Activated naive CD4-positive, alpha-beta T cell treated with anti-CD3 and anti-CD28 coated beads, Interleukin-2, amount 10 ng/mL, durations not matched to agents 7 days and 5 days (primary cell): ENCODE data around the gene MAP3K1.
"Not testable (repeated sequence)": the region's sequence is repeated elsewhere in the genome, so short reads cannot be mapped to it uniquely, and the experiment has no call there.

Experiments used
- CTCF ChIA-PET: fragments of 350-600 bp; sonication (Branson Sonifier 250); formaldehyde crosslinking; loops from one replicate; lab custom pipeline; 2021; ENCODE audit warnings: antibody characterized with exemption; lab: Charles Lee
- DNase-seq: peaks from one replicate; pipeline ENCODE4 v3.0.0-alpha.2; 2020
- H3K27ac Mint-ChIP-seq: one replicate; pipeline ENCODE4 v1.8.0; 2021; ENCODE audit warnings: mild to moderate bottlenecking, moderate library complexity, mixed read lengths
- H3K27me3 Mint-ChIP-seq: one replicate; pipeline ENCODE4 v1.8.0; 2021; ENCODE audit warnings: mild to moderate bottlenecking, mixed read lengths
- H3K36me3 Mint-ChIP-seq: one replicate; pipeline ENCODE4 v1.8.0; 2021; ENCODE audit warnings: mixed read lengths
- H3K4me1 Mint-ChIP-seq: one replicate; pipeline ENCODE4 v1.8.0; 2021; ENCODE audit warnings: mixed read lengths
- H3K4me3 Mint-ChIP-seq: one replicate; pipeline ENCODE4 v1.8.0; 2021; ENCODE audit warnings: mild to moderate bottlenecking, moderate library complexity, mixed read lengths
- H3K9me3 Mint-ChIP-seq: one replicate; pipeline ENCODE4 v1.8.0; 2021; ENCODE audit warnings: mixed read lengths

The MAP3K1 gene

GRCh38 chr5:56814963-56815657, at the start of gene MAP3K1:
TSS of gene MAP3K1 (plus strand) at chr5:56815549. CDS start at chr5:56815574, 25 bp downstream.
- H3K4me1 Mint-ChIP-seq: peaks cover 43% of the 10 kb centered on the region
- DNase-seq: peak; percentile 86

DNA sequence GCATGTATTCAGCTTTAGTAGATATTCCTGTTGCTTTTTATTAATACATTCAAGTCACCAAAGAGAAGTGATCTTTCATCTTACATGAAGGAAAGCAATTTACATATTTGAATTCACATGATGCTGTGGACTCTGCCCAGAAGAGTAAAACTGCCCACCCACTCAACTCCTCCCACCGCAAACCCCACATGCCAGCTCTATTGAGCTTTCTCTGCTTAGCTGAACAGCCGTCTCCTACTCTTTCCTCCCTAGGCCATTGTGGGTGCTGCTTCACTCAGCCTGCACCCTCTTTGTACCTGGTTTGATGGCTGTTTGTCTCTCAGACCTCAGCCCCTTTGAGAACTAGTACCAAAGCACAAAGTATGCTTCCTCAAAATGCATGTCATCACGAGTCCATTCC, 48.4 kb upstream of the MAP3K1 start:
- DNase-seq: no peak
- CTCF ChIA-PET: no interaction called here
- peaks cover 5% of the 10 kb centered on the region for H3K27me3 Mint-ChIP-seq
- H3K9me3 Mint-ChIP-seq: no peaks in the 10 kb centered on the region
- peaks cover 7% of the 10 kb centered on the region for H3K4me1 Mint-ChIP-seq
- peaks cover 4% of the 10 kb centered on the region for H3K36me3 Mint-ChIP-seq
- H3K4me3 Mint-ChIP-seq: no peak overlapping the region
- no peak overlapping the region for H3K27ac Mint-ChIP-seq

More at GRCh38 chr5:56814963-56815657, at the start of gene MAP3K1:
- H3K27me3 Mint-ChIP-seq: no peaks in the 10 kb centered on the region
- CTCF ChIA-PET: interaction anchor here (0.5 to 1.7 kb wide), 5 partner anchors 23 to 79 kb away, joined by 3 to 4 read pairs (median 3); no protein-coding TSS in a partner anchor
- peaks cover 26% of the 10 kb centered on the region for H3K36me3 Mint-ChIP-seq
- H3K4me3 Mint-ChIP-seq: peak within 1 kb of the TSS; percentile 89
- peak within 1 kb of the TSS; percentile 93 for H3K27ac Mint-ChIP-seq
- H3K9me3 Mint-ChIP-seq: no peaks in the 10 kb centered on the region

GRCh38 chr5:56769875-56770604, 45.3 kb upstream of the MAP3K1 start:
- DNase-seq: no peak
- H3K9me3 Mint-ChIP-seq: no peaks in the 10 kb centered on the region
- CTCF ChIA-PET: no interaction called here
- no peaks in the 10 kb centered on the region for H3K4me1 Mint-ChIP-seq
- no peak overlapping the region for H3K27ac Mint-ChIP-seq
- H3K27me3 Mint-ChIP-seq: no peaks in the 10 kb centered on the region
- no peak overlapping the region for H3K4me3 Mint-ChIP-seq
- peaks cover 4% of the 10 kb centered on the region for H3K36me3 Mint-ChIP-seq

DNA sequence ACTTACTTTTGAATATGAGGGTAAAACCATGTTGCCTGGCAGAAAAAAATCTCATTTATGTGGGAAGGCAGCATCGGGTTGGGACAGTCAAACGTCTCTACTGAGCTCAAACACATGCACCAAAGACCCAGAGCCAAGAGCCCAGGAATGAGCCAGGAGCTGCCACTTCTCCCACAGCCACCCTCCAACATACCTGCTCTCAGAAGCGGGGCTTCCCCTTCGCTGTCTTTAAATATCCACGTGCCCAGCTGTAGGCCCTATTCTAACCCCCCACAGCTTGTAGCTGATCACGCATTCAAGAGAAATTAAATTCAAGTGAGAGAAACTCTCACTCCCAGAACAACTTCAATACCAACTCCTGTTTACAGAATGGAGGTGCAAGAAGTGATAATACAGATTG, 42.6 kb upstream of the MAP3K1 start:
- Mint-ChIP-seq H3K4me1 (no peaks in the 10 kb centered on the region), H3K27ac (no peak overlapping the region), H3K27me3 (peaks cover 4% of the 10 kb centered on the region), H3K4me3 (no peak overlapping the region), H3K36me3 (peaks cover 4% of the 10 kb centered on the region), H3K9me3 (peaks cover 11% of the 10 kb centered on the region)
- CTCF ChIA-PET: interaction anchor here (1.4 to 1.7 kb wide), 2 partner anchors 42 to 65 kb away, joined by 3 to 6 read pairs; no protein-coding TSS in a partner anchor
- DNase-seq: no peak

GRCh38 chr5:56774957-56775356, 40.4 kb upstream of the MAP3K1 start:
- Mint-ChIP-seq H3K4me3 (no peak overlapping the region), H3K27me3 (peaks cover 4% of the 10 kb centered on the region), H3K9me3 (peaks cover 16% of the 10 kb centered on the region), H3K27ac (no peak overlapping the region), H3K36me3 (peaks cover 4% of the 10 kb centered on the region), H3K4me1 (no peaks in the 10 kb centered on the region)
- CTCF ChIA-PET: no interaction called here
- no peak for DNase-seq

- CTCF ChIA-PET: not testable (repeated sequence)
These were observed 39.0 kb upstream of the MAP3K1 start for GRCh38 chr5:56776212-56776846.

DNA sequence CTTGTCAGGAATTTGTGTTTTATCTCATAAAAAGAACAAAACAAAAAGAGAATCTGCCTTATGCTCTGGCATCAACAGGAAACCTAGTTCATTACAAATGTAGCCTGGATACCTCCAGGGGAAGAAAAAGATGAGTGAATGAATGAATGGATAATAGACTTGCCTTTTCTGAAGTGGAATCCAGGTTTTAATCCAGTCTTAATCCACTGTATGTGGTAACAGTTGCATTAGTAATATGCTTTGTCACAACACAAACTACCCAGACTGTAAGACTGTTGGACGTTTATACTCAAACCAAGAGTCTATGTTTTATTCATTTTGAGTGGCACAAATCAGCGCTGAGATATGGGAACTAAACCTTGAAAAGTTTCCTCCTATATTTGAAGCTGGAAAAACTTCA, 32.1 kb upstream of the MAP3K1 start:
- no peak for DNase-seq
- Mint-ChIP-seq H3K27me3 (peaks cover 4% of the 10 kb centered on the region), H3K9me3 (peaks cover 14% of the 10 kb centered on the region), H3K4me3 (no peak overlapping the region), H3K36me3 (peaks cover 6% of the 10 kb centered on the region), H3K4me1 (no peaks in the 10 kb centered on the region), H3K27ac (no peak overlapping the region)
- CTCF ChIA-PET: interaction anchor here (0.7 kb wide), 1 partner anchor 32 kb away, joined by 3 read pairs; the partner anchor contains the start of gene MAP3K1

More at GRCh38 chr5:56776212-56776846, 39.0 kb upstream of the MAP3K1 start:
- not testable (repeated sequence) for H3K36me3 Mint-ChIP-seq, H3K4me1 Mint-ChIP-seq, H3K27me3 Mint-ChIP-seq, DNase-seq, H3K4me3 Mint-ChIP-seq, H3K27ac Mint-ChIP-seq
- peaks cover 25% of the 10 kb centered on the region for H3K9me3 Mint-ChIP-seq

- no peak overlapping the region for H3K27ac Mint-ChIP-seq
- H3K4me3 Mint-ChIP-seq: no peak overlapping the region
- H3K27me3 Mint-ChIP-seq: no peaks in the 10 kb centered on the region
- no peak for DNase-seq
- CTCF ChIA-PET: no interaction called here
- no peaks in the 10 kb centered on the region for H3K36me3 Mint-ChIP-seq
- no peaks in the 10 kb centered on the region for H3K9me3 Mint-ChIP-seq
- no peaks in the 10 kb centered on the region for H3K4me1 Mint-ChIP-seq
These were observed 29.0 kb upstream of the MAP3K1 start for GRCh38 chr5:56786346-56786745.

DNA sequence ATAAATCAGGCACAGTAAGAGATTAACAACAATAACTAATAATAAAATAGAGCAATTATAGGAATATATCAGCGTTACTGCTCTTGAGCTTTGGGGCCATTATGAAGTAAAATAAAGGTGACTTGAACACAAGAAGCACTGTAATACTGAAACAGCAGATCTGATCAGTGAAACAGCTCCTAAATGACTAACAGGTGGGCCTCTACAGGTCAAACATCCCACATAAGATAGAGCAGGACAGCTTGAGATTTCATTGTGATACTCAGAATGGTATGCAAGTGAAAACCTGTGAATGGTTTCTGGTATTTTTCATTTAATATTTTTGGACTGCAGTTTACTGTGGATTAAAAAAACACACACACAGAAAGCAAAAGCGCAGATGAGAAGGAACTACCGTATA, 24.0 kb upstream of the MAP3K1 start:
- no peaks in the 10 kb centered on the region for H3K36me3 Mint-ChIP-seq
- H3K9me3 Mint-ChIP-seq: peaks cover 1% of the 10 kb centered on the region
- no peak overlapping the region for H3K27ac Mint-ChIP-seq
- no peaks in the 10 kb centered on the region for H3K4me1 Mint-ChIP-seq
- no peaks in the 10 kb centered on the region for H3K27me3 Mint-ChIP-seq
- CTCF ChIA-PET: no interaction called here
- no peak for DNase-seq
- H3K4me3 Mint-ChIP-seq: no peak overlapping the region

- DNase-seq: no peak
- peaks cover 7% of the 10 kb centered on the region for H3K27me3 Mint-ChIP-seq
- peaks cover 1% of the 10 kb centered on the region for H3K9me3 Mint-ChIP-seq
- peaks cover 2% of the 10 kb centered on the region for H3K4me1 Mint-ChIP-seq
- H3K4me3 Mint-ChIP-seq: no peak overlapping the region
- no peaks in the 10 kb centered on the region for H3K36me3 Mint-ChIP-seq
- CTCF ChIA-PET: no interaction called here
- H3K27ac Mint-ChIP-seq: no peak overlapping the region
These were observed 16.8 kb upstream of the MAP3K1 start for GRCh38 chr5:56798521-56798920.

GRCh38 chr5:56800186-56800585, 15.2 kb upstream of the MAP3K1 start:
- H3K4me3 Mint-ChIP-seq: no peak overlapping the region
- no peaks in the 10 kb centered on the region for H3K9me3 Mint-ChIP-seq
- peaks cover 9% of the 10 kb centered on the region for H3K27me3 Mint-ChIP-seq
- peaks cover 4% of the 10 kb centered on the region for H3K36me3 Mint-ChIP-seq
- no peak overlapping the region for H3K27ac Mint-ChIP-seq
- no peak for DNase-seq
- CTCF ChIA-PET: no interaction called here
- H3K4me1 Mint-ChIP-seq: peaks cover 12% of the 10 kb centered on the region

DNA sequence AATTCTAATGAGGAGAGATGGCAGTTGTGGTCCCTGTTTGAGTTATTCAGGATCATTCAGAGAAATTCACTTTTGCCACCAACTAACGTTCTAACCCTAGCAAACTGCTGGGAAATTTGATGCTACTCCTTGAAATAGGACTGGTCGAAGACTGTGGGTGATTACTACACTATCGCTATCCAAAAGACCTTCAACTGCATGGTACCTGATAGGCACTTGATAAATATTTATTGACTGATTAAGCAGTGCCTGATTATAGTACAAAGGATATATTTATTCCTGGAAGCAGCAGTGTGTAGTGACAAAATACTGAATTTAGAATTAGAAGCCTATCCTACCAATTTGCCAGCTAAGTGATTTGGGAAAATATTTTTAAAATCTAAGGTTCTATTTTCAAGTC, 14.1 kb upstream of the MAP3K1 start:
- CTCF ChIA-PET: interaction anchor here (0.6 kb wide), 1 partner anchor 110 kb away, joined by 3 read pairs; no protein-coding TSS in a partner anchor
- no peak for DNase-seq
- H3K9me3 Mint-ChIP-seq: no peaks in the 10 kb centered on the region
- peaks cover 4% of the 10 kb centered on the region for H3K36me3 Mint-ChIP-seq
- peaks cover 12% of the 10 kb centered on the region for H3K4me1 Mint-ChIP-seq
- no peak overlapping the region for H3K4me3 Mint-ChIP-seq
- H3K27me3 Mint-ChIP-seq: peaks cover 9% of the 10 kb centered on the region
- no peak overlapping the region for H3K27ac Mint-ChIP-seq

GRCh38 chr5:56802205-56802604, 13.1 kb upstream of the MAP3K1 start:
- DNase-seq: no peak
- CTCF ChIA-PET: interaction anchor here (1.2 kb wide), 1 partner anchor 98 kb away, joined by 3 read pairs; no protein-coding TSS in a partner anchor
- Mint-ChIP-seq H3K4me1 (peaks cover 12% of the 10 kb centered on the region), H3K9me3 (no peaks in the 10 kb centered on the region), H3K27ac (no peak overlapping the region), H3K27me3 (peaks cover 4% of the 10 kb centered on the region), H3K4me3 (no peak overlapping the region), H3K36me3 (peaks cover 4% of the 10 kb centered on the region)

DNA sequence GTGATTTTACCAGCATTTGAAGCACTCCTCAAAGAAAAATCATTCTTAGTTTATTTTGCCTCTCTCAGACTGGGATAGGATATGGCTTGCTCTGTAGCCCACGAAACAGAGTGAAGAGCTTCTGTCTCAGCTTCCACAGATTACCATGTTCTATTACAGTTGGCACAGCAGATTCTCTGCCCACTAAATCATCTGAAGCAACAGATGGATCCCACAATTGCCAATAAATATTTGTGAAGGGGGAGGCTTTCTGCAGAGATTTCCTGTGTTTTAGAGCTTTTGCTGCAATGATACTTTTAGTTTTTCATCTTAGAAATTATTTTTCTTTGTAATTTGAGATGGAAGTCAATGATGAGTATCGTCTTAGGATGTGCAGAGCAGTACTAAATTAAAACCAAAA, 12.3 kb upstream of the MAP3K1 start:
- Mint-ChIP-seq H3K36me3 (peaks cover 4% of the 10 kb centered on the region), H3K27ac (no peak overlapping the region), H3K27me3 (peaks cover 9% of the 10 kb centered on the region), H3K4me3 (no peak overlapping the region), H3K9me3 (no peaks in the 10 kb centered on the region), H3K4me1 (peaks cover 12% of the 10 kb centered on the region)
- CTCF ChIA-PET: interaction anchor here (1.1 to 1.2 kb wide), 3 partner anchors 16 to 104 kb away, joined by 3 read pairs; no protein-coding TSS in a partner anchor
- no peak for DNase-seq
